ENCODE data around the gene GPX4.

The GPX4 gene

DNA sequence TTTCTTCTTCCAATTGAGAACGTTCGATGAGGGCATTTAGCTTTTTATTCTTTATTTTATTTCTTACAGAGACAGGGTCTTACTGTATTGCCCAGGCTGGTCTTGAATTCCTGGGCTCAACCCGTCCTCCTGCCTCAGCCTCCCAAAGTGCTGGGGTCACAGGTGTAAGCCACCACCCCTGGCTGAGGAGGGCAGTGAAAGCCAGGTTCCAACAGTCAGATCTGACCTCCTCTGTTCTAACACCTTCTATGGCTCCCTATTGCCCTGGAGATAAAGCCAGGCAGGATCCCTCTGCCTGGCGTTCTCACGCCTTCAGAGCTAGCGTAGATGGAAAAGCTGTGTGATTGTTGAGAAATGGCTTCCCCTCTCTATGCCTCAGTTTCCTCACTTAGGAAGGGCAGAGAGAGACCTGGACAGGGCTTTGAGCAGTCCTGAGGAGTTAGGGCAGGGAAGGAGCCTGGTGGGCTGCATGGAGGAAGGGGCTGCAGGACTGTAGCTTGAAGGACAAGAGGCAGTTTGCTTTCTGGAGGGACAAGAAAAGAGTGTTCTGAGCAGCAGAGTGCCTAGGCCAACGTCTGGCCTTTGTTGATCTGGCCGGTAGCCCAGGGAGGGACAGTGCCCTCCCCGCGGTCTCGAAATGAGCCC is 31.3 kb upstream of the GPX4 start:
- DNase-seq, result no peak
- Histone ChIP-seq H3K4me3 (ENCODE audit: low read depth, low read length) (no peak overlapping the region), H3K36me3 (no peaks in the 10 kb centered on the region), H3K4me1 (0 out of 2 replicates have a peak, but pooled peaks cover 4% of the 10 kb centered on the region), H3K27me3 (peaks cover 46% of the 10 kb centered on the region), H3K9me3 (peaks cover 4% of the 10 kb centered on the region; the same call in 1 of the 2 replicates)
- TF ChIP-seq, protein P1, sequence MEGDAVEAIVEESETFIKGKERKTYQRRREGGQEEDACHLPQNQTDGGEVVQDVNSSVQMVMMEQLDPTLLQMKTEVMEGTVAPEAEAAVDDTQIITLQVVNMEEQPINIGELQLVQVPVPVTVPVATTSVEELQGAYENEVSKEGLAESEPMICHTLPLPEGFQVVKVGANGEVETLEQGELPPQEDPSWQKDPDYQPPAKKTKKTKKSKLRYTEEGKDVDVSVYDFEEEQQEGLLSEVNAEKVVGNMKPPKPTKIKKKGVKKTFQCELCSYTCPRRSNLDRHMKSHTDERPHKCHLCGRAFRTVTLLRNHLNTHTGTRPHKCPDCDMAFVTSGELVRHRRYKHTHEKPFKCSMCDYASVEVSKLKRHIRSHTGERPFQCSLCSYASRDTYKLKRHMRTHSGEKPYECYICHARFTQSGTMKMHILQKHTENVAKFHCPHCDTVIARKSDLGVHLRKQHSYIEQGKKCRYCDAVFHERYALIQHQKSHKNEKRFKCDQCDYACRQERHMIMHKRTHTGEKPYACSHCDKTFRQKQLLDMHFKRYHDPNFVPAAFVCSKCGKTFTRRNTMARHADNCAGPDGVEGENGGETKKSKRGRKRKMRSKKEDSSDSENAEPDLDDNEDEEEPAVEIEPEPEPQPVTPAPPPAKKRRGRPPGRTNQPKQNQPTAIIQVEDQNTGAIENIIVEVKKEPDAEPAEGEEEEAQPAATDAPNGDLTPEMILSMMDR (IDR thresholded peaks at IDR 0.05; ENCODE audit: low read depth, low read length), result no peak

DNA sequence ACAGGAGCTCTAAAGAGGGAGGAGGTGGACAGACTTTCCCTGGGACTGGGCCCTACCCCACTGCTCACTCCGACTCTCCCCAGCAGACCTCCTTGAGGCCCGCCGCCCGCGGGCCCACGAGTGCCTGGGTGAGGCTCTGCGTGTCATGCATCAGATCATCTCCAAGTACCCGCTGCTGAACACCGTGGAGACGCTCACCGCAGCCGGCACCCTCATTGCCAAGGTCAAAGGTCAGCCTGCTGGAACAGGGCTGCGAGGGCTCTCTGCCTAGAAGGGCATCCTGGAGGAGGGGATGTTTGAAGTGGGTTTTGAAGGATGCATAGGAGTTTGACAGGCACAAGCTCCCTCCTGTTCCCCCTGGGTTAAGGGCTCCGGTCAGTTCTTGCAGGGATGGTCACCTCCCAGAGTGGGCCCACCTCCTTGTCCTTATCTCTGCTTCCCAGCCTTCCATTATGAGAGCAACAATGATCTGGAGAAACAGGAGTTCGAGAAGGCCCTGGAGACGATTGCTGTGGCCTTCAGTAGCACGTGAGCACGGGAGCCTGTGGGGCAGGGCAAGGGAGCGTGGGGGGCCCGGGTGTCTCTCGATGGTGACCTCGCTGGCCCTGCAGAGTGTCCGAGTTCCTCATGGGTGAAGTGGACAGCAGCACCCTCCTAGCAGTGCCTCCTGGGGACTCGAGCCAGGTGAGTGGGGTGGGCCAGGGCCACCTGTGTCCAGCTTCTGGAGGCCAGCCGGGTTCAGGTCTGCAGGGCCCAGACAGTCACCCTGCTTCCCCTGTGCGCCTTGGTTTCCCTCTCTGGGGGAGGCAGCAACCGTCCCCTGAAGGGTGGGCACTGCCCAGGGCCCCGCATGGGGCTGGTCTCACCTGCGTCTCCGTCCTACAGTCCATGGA is 30.5 kb upstream of the GPX4 start:
- H3K4me1 ChIP-seq, result 0 out of 2 replicates have a peak, but pooled peaks cover 4% of the 10 kb centered on the region
- DNase-seq, result peak; percentile 8
- H3K27me3 ChIP-seq, result peaks cover 40% of the 10 kb centered on the region
- no peaks in the 10 kb centered on the region for H3K36me3 ChIP-seq
- no peak overlapping the region for H3K4me3 ChIP-seq (ENCODE audit: low read depth, low read length)
- H3K9me3 ChIP-seq, result peaks cover 4% of the 10 kb centered on the region; the same call in 1 of the 2 replicates
- TF ChIP-seq, protein P1 (IDR thresholded peaks at IDR 0.05; ENCODE audit: low read depth, low read length), result no peak

DNA sequence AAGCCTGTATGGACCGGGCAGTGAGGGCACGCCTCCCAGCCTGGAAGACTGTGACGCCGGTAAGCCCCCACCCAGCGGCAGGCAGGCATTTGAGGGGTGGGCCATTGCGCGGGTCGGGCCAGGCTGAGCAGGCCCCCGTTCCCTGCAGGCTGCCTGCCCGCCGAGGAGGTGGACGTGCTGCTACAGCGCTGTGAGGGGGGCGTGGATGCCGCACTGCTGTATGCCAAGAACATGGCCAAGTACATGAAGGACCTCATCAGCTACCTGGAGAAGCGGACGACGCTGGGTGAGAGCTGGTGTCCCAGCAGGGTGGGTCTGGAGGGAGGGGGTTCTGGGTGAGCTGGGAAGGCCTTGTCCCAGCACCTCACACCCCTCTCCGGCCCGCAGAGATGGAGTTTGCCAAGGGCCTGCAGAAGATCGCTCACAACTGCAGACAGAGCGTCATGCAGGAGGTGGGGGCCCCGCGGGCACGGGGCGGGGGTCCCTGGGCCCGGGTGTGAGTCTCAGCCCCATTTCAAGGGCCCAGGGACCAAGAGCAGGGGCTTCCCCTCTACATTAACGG is 29.8 kb upstream of the GPX4 start:
- H3K4me1 ChIP-seq, result 0 out of 2 replicates have a peak, but pooled peaks cover 4% of the 10 kb centered on the region
- peaks cover 33% of the 10 kb centered on the region for H3K27me3 ChIP-seq
- no peaks in the 10 kb centered on the region for H3K36me3 ChIP-seq
- peaks cover 4% of the 10 kb centered on the region; the same call in 1 of the 2 replicates for H3K9me3 ChIP-seq
- TF ChIP-seq, protein P1 (IDR thresholded peaks at IDR 0.05; ENCODE audit: low read depth, low read length), result no peak
- DNase-seq, result peak; percentile 11
- H3K4me3 ChIP-seq (ENCODE audit: low read depth, low read length), result peak overlapping the region; percentile 45

DNA sequence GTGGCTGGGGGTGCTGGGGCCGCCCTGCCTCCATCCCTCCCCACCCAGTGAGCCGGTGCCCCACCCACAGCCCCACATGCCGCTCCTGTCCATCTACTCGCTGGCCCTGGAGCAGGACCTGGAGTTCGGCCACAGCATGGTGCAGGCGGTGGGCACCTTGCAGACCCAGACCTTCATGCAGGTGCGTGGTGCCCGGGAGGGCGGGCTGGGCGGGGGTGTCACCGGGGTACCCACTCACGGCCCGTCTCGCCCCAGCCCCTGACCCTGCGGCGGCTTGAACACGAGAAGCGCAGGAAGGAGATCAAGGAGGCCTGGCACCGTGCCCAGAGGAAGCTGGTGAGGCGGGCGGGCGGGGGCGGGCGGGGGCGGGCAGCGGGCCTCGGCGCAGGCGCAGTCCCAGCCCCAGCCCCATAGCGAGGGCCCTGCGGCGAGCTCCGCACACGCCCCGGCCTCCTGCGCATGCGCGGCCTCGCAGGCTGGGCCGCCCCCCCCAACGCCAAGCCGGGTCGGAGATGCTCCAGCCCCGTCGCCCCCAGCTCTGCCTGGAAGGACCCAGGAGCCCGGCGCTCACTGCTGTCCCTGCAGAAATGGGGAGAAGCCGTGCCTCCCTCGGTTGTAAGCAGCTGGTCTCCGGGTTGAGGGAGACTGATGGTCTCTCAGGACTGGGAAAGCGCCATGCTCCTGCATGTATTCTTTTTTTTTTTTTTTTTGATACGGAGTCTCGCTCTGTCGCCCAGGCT is 29.1 kb upstream of the GPX4 start:
- peak; percentile 95 for DNase-seq
- H3K4me3 ChIP-seq (ENCODE audit: low read depth, low read length), result peak overlapping the region; percentile 65
- peaks cover 4% of the 10 kb centered on the region; the same call in 1 of the 2 replicates for H3K9me3 ChIP-seq
- H3K36me3 ChIP-seq, result no peaks in the 10 kb centered on the region
- TF ChIP-seq, protein P1 (IDR thresholded peaks at IDR 0.05; ENCODE audit: low read depth, low read length), result no peak
- H3K27me3 ChIP-seq, result peaks cover 28% of the 10 kb centered on the region
- 0 out of 2 replicates have a peak, but pooled peaks cover 4% of the 10 kb centered on the region for H3K4me1 ChIP-seq

DNA sequence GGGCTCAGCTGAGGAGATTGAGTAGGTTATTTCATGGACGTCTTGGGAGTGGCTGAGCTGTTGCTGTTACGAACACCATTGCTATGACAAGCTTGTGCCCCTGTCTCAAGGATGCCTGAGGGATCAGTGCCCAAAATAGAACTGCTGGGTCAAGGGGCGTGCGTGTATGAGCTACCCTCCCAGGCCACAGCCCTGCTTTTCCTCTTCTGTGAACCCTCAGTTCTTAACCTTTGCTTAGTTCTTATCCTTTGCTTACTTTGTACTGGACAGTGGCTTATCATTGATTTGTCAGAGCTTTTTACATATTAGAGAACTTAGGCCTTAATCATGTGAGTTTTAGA is 27.8 kb upstream of the GPX4 start:
- no peak overlapping the region for H3K4me3 ChIP-seq (ENCODE audit: low read depth, low read length)
- DNase-seq, result no peak
- H3K36me3 ChIP-seq, result no peaks in the 10 kb centered on the region
- H3K9me3 ChIP-seq, result 0 out of 2 replicates have a peak, but pooled peaks cover under 1% of the 10 kb centered on the region
- TF ChIP-seq, protein P1 (IDR thresholded peaks at IDR 0.05; ENCODE audit: low read depth, low read length), result no peak
- H3K27me3 ChIP-seq, result peaks cover 18% of the 10 kb centered on the region
- H3K4me1 ChIP-seq, result 0 out of 2 replicates have a peak, but pooled peaks cover 4% of the 10 kb centered on the region
